K562 (cell line): ENCODE results near the gene APOM. TPM values are rescaled to one million over a fixed set of nuclear protein-coding genes. Genes with fewer than 3 reads are reported as not detected.

Source experiments
- ASH1L ChIP-seq: fragments of 450-650 bp; IDR thresholded peaks from 2 replicates; pipeline ENCODE4 v1.6.1; 2018; ENCODE audit warnings: borderline replicate concordance, mild to moderate bottlenecking, low read depth; ENCODE audit not compliant: partially characterized antibody
- CC2D1A ChIP-seq: fragments of 450-650 bp; IDR thresholded peaks from 2 replicates; pipeline ENCODE4 v1.6.1; 2017; ENCODE audit warnings: mild to moderate bottlenecking
- ETV1 ChIP-seq: fragments of 450-650 bp; conservative IDR thresholded peaks from 2 replicates; pipeline ENCODE4 v1.6.1; 2016; ENCODE audit warnings: missing genetic modification characterization, control low read depth, low read depth, missing compliant biosample characterization
- RFX5 ChIP-seq: IDR thresholded peaks from 2 replicates; pipeline ENCODE4 v1.6.1; 2011; ENCODE audit warnings: low read depth, mild to moderate bottlenecking, improper control_type of control experiment, low read length
- SP2 ChIP-seq: IDR thresholded peaks from 2 replicates; pipeline ENCODE4 v1.6.1; 2011; ENCODE audit warnings: mild to moderate bottlenecking, low read depth, low read length, moderate library complexity; ENCODE audit not compliant: poor library complexity, severe bottlenecking; ENCODE audit errors: extremely low read depth
- SREBF1 ChIP-seq: fragments of 150-350 bp; IDR thresholded peaks from 2 replicates; pipeline ENCODE4 v1.6.1; 2014; ENCODE audit warnings: antibody characterized with exemption, low read depth, low read length, borderline replicate concordance
- ZFP30 ChIP-seq: fragments of 250-450 bp; sonication (Bioruptor Pico); IDR thresholded peaks from 2 replicates; pipeline ENCODE4 v1.8.0; 2022; ENCODE audit warnings: moderate library complexity, mild to moderate bottlenecking, inconsistent platforms, borderline replicate concordance
- ZNF395 ChIP-seq: fragments of 200-800 bp; sonication (Bioruptor generic); IDR thresholded peaks from 2 replicates; pipeline ENCODE4 v1.6.1; 2017; ENCODE audit warnings: missing genetic modification characterization, missing compliant biosample characterization
- ZNF408 ChIP-seq: fragments of 250-450 bp; sonication (Bioruptor Pico); IDR thresholded peaks from 2 replicates; pipeline ENCODE4 v1.4.0; 2020; ENCODE audit warnings: low read depth, mild to moderate bottlenecking, moderate library complexity
- ZNF764 ChIP-seq: fragments of 250-450 bp; sonication (Bioruptor Pico); IDR thresholded peaks from 2 replicates; pipeline ENCODE4 v1.4.0; 2020; ENCODE audit warnings: low read depth, mild to moderate bottlenecking, moderate library complexity
- polyA plus RNA-seq, 8 experiments: library from polyadenylated mRNA; depleted of rRNA in 4 of 8; stranded (reverse) in 5 of 8; unstranded in 3 of 8; fragments of >200 nt; fragmentation: Nextera tagmentation in 2 of 8; fragmentation: Illumina TruSeq in 1 of 8; extraction: Ambion mirVana in 2 of 8; extraction: Trizol in 1 of 8; gene quantifications; 2 replicates each; pipeline versions ENCODE4 v1.2.1 to v1.2.3, GENCODE V29; 2011 to 2014; ENCODE audit warnings: inconsistent platforms in 1 of 8, missing spikeins in 1 of 8
- total RNA-seq, 7 experiments: library from RNA; depleted of rRNA in 6 of 7; stranded (reverse); fragments of >200 nt in 6 of 7; fragmentation: Illumina TruSeq in 2 of 7; extraction: Trizol in 2 of 7; gene quantifications; 2 replicates each; pipeline versions ENCODE4 v1.2.1 to v1.2.3, GENCODE V29; 2011 to 2021; ENCODE audit warnings: low replicate concordance in 1 of 7
- TF ChIP-seq, protein P1 (sequence below): sonication (generic); formaldehyde crosslinking; IDR thresholded peaks from 2 replicates; pipeline ENCODE4 v1.9.0; 2022; ENCODE audit warnings: mild to moderate bottlenecking, missing genetic modification reagents
- TF ChIP-seq, protein P2 (sequence below): fragments of 450-650 bp; formaldehyde crosslinking; IDR thresholded peaks from 2 replicates; pipeline ENCODE4 v1.4.0; 2022; ENCODE audit warnings: mild to moderate bottlenecking, moderate library complexity

Gene APOM
- total and polyA plus RNA-seq, 9 of the 15 experiments (the other 6 are each of a cell fraction or from before 2014, with no cell fraction given): 5.7 to 24.3 (median 10.4) TPM

- TF ChIP-seq SREBF1 (no peak), ZFP30 (CRISPR knock-in tag) (no peak), ETV1 (no peak), SP2 (no peak), ZNF764 (CRISPR knock-in tag) (no peak), ZNF408 (CRISPR knock-in tag) (no peak), CC2D1A (no peak), ZNF395 (CRISPR knock-in tag) (no peak), ASH1L (no peak), RFX5 (no peak)
- TF ChIP-seq, protein P1, sequence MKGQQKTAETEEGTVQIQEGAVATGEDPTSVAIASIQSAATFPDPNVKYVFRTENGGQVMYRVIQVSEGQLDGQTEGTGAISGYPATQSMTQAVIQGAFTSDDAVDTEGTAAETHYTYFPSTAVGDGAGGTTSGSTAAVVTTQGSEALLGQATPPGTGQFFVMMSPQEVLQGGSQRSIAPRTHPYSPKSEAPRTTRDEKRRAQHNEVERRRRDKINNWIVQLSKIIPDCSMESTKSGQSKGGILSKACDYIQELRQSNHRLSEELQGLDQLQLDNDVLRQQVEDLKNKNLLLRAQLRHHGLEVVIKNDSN (CRISPR knock-in tag): no peak
- TF ChIP-seq, protein P2, sequence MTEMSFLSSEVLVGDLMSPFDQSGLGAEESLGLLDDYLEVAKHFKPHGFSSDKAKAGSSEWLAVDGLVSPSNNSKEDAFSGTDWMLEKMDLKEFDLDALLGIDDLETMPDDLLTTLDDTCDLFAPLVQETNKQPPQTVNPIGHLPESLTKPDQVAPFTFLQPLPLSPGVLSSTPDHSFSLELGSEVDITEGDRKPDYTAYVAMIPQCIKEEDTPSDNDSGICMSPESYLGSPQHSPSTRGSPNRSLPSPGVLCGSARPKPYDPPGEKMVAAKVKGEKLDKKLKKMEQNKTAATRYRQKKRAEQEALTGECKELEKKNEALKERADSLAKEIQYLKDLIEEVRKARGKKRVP (CRISPR knock-in tag): no peak
Observed at GRCh38 chr6:31634131-31634530, 21.6 kb upstream of the APOM start (continued).
